Esophagus muscularis mucosa (tissue), 4 donors: ENCODE results near the gene B3GNT2. TPM values are rescaled to one million over a fixed set of nuclear protein-coding genes. Genes with fewer than 3 reads are reported as not detected.

Experiments used
- DNase-seq: peaks from one replicate; pipeline ENCODE4 v3.0.0-alpha.2; 2017; ENCODE audit errors: extremely low spot score
- H3K27ac ChIP-seq, 4 donors: fragments of 200-600 bp; sonication (generic); replicated peaks in 1 of 4; 1 replicate in 3 of 4; 2 replicates in 1 of 4; pipeline ENCODE4 v1.5.1; 2016 to 2019; ENCODE audit warnings: mild to moderate bottlenecking in 1 of 4
- H3K27me3 ChIP-seq, 4 donors: fragments of 200-600 bp; sonication (generic); one replicate each; pipeline versions ENCODE4 v1.5.1 to v1.6.0; 2016 to 2019
- H3K36me3 ChIP-seq, 4 donors: fragments of 200-600 bp; sonication (generic); one replicate each; pipeline ENCODE4 v1.5.1; 2016 to 2019
- H3K4me1 ChIP-seq, 4 donors: fragments of 200-600 bp; sonication (generic); one replicate each; pipeline ENCODE4 v1.5.1; 2016 to 2019
- H3K4me3 ChIP-seq, 4 donors: fragments of 200-600 bp; sonication (generic); 1 replicate in 2 of 4; 2 replicates in 2 of 4; pipeline ENCODE4 v1.5.1; 2016 to 2019; ENCODE audit warnings: mild to moderate bottlenecking in 4 of 4, moderate library complexity in 1 of 4
- H3K9me3 ChIP-seq, 4 donors: fragments of 200-600 bp; sonication (generic); 1 replicate in 3 of 4; 2 replicates in 1 of 4; pipeline ENCODE4 v1.5.1; 2016 to 2019
- CTCF ChIP-seq, 3 experiments: fragments of 200-600 bp in 2 of 3; fragments of 450-650 bp in 1 of 3; sonication (generic) in 2 of 3; IDR thresholded peaks; one replicate each; pipeline ENCODE4 v1.5.1; 2017 to 2019; ENCODE audit warnings: antibody characterized with exemption in 3 of 3, mild to moderate bottlenecking in 2 of 3, moderate library complexity in 1 of 3
- EP300 ChIP-seq: sonication (generic); formaldehyde crosslinking; IDR thresholded peaks from one replicate; pipeline ENCODE4 v1.6.1; 2017; ENCODE audit warnings: antibody characterized with exemption
- POLR2A ChIP-seq: fragments of 450-650 bp; IDR thresholded peaks from one replicate; pipeline ENCODE4 v1.6.1; 2017; ENCODE audit warnings: antibody characterized with exemption, moderate library complexity, mild to moderate bottlenecking, low read depth
- POLR2AphosphoS5 ChIP-seq, 2 donors: sonication (generic); formaldehyde crosslinking; IDR thresholded peaks; one replicate each; pipeline ENCODE4 v1.6.1; 2017; ENCODE audit warnings: antibody characterized with exemption in 2 of 2
- WGBS: methylation state at CpG from one replicate; pipeline ENCODE4 v1.1.5; 2018; 5-methylcytosine and 5-hydroxymethylcytosine counted together
- intact Hi-C: fragments of 100-400 bp; cut with DNase I; formaldehyde crosslinking; loops from one replicate; pipeline ENCODE4 v1.15.1; 2023
- total RNA-seq, 4 donors: library from RNA; depleted of rRNA; stranded (reverse); fragments of >200 nt; gene quantifications; one replicate each; pipeline versions ENCODE4 v1.1.0 to v1.2.1, GENCODE V29; 2016

Gene B3GNT2
- total RNA-seq, 4 donors from 2014 or later, result 11.6 to 16.3 (median 14.5) TPM

GRCh38 chr2:62229082-62229605 lies 33.2 kb downstream of the B3GNT2 start:
- no peak overlapping the region for H3K4me3 ChIP-seq
- TF ChIP-seq EP300 (no peak), POLR2A (no peak), POLR2AphosphoS5 (IDR thresholded peaks at IDR 0.05) (no peak), CTCF (IDR thresholded peaks at IDR 0.05) (no peak)
- H3K27ac ChIP-seq, result no peak overlapping the region
- 79% methylated on average over 11 of the region's 11 CpGs for WGBS
- no peaks in the 10 kb centered on the region for H3K27me3 ChIP-seq
- no peak for DNase-seq
- peaks cover 0 to 4% (median 0%) of the 10 kb centered on the region in 4 donors for H3K4me1 ChIP-seq
- peaks cover 0 to 18% (median 13%) of the 10 kb centered on the region in 4 donors for H3K36me3 ChIP-seq
- H3K9me3 ChIP-seq, result no peaks in the 10 kb centered on the region
- intact Hi-C loops, result no loop called here

- Histone ChIP-seq H3K4me3 (no peak overlapping the region), H3K27me3 (no peaks in the 10 kb centered on the region), H3K9me3 (no peaks in the 10 kb centered on the region), H3K36me3 (peaks cover 0 to 4% (median 1%) of the 10 kb centered on the region in 4 donors), H3K4me1 (peaks cover 0 to 8% (median 0%) of the 10 kb centered on the region in 4 donors), H3K27ac (no peak overlapping the region)
- WGBS, result 55% methylated on average over 3 of the region's 4 CpGs
- no peak for DNase-seq
- intact Hi-C loops, result no loop called here
- TF ChIP-seq EP300 (no peak), POLR2AphosphoS5 (IDR thresholded peaks at IDR 0.05) (no peak), CTCF (IDR thresholded peaks at IDR 0.05) (no peak)
Measured at GRCh38 chr2:62231541-62231940, 35.6 kb downstream of the B3GNT2 start.

DNA sequence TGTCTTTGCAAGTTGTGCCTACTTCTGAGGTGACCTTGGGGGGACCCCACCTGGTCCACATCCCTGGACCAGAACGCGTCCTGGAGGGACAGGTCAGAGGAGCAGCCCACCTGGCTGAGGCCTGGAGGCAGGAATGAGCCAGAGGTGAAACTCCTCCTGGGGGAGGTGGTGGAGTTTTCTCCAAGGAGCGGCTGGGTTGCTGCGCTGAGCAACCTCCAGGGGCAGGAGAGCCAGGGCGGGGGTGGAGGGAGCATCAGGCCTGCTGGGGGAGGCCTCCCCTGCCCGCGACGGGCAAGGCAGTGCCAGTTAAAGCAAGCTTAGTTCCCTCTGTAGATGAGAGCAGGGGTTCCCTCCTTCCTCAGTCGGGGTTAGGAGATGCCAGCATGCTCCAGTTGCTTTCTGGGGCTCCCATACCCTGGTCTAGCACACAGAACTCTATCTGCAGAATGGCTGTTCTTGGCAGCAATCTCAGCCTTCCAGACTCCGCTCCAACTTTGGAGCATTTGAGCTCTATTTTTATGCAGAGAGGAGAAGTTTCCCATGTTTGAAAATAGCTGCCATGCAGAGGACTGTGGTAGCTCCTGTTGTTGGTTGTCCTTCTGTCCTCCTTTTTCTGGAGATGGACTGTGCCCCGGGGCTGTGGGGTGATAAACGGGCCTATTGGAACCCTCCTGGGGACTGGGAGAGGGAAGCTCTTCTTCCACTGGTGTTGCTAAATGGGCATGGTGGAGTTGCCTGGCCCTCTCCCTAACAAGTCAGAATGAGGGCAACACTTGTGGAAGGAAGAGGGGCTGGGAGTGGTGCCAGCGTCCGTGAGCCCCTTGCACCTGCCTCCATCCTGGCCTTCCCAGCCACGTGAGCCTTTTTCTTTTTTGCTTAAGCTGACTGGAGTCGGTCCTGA lies 39.1 kb downstream of the B3GNT2 start:
- WGBS, result 83% methylated on average over 11 of the region's 16 CpGs
- Histone ChIP-seq H3K9me3 (no peaks in the 10 kb centered on the region), H3K27me3 (no peaks in the 10 kb centered on the region)

GRCh38 chr2:62236499-62236898 lies 40.6 kb downstream of the B3GNT2 start:
- Histone ChIP-seq H3K4me3 (no peak overlapping the region), H3K27me3 (no peaks in the 10 kb centered on the region), H3K36me3 (no peaks in the 10 kb centered on the region), H3K9me3 (no peaks in the 10 kb centered on the region), H3K27ac (no peak overlapping the region), H3K4me1 (peaks cover 0 to 8% (median 0%) of the 10 kb centered on the region in 4 donors)
- TF ChIP-seq POLR2A (no peak), CTCF (IDR thresholded peaks at IDR 0.05) (no peak), EP300 (no peak), POLR2AphosphoS5 (IDR thresholded peaks at IDR 0.05) (no peak)
- peak; percentile 64 for DNase-seq
- WGBS, result 96% methylated on average over 6 of the region's 6 CpGs
- intact Hi-C loops, result no loop called here

More for the DNA sequence above, 39.1 kb downstream of the B3GNT2 start:
- TF ChIP-seq CTCF (IDR thresholded peaks at IDR 0.05) (no peak), EP300 (no peak), POLR2AphosphoS5 (IDR thresholded peaks at IDR 0.05) (no peak), POLR2A (no peak)
- intact Hi-C loops, result no loop called here
- peak; percentile 78 for DNase-seq
- Histone ChIP-seq H3K27ac (no peak overlapping the region), H3K4me1 (peaks cover 0 to 8% (median 0%) of the 10 kb centered on the region in 4 donors), H3K4me3 (no peak overlapping the region), H3K36me3 (no peaks in the 10 kb centered on the region)
